ENCODE results near the gene PLPPR1.

GRCh38 chr9:101027733-101028345 is 688 bp upstream of the PLPPR1 start:
- no peak for TF ChIP-seq POLR2A (IDR thresholded peaks at IDR 0.05)
- TF ChIP-seq CTCF (IDR thresholded peaks at IDR 0.05), result no peak
- TF ChIP-seq POLR2AphosphoS5 (IDR thresholded peaks at IDR 0.05; ENCODE audit: insufficient read depth in 1 of 2, low read depth in 1 of 2), result no peak
